NCI-H460 (cell line): Measurements from ENCODE around the gene SIRT3. TPM values are rescaled to one million over a fixed set of nuclear protein-coding genes. Genes with fewer than 3 reads are reported as not detected.

Experiments used
- DNase-seq: peaks from one replicate; pipeline ENCODE4 v3.0.0-alpha.2; 2016; ENCODE audit warnings: low read depth; ENCODE audit errors: extremely low read depth
- total RNA-seq: library from RNA; depleted of rRNA; stranded (reverse); fragments of >200 nt; shearing (Covaris generic); gene quantifications from 2 replicates; pipeline ENCODE4 v1.2.3, GENCODE V29; 2014

SIRT3 gene
- total RNA-seq, 1 experiment from 2014 or later, result 11.0 TPM

DNA sequence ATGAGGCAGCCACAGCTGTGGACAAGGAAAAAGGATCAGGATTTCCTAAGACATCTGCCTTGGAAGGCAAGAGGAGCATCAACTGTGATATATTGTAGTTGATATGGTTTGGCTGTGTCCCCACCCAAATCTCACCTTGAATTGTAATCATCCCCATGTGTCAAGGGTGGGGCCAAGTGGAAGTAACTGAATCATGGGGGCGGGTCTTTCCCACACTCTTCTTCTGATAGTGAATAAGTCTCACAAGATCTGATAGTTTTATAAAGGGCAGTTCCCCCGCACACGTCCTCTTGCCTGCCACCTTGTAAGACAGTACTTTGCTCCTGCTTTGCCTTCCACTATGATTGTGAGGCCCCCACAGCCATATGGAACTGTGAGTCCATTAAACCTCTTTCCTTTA, 18.4 kb downstream of the SIRT3 start:
- no peak for DNase-seq

DNA sequence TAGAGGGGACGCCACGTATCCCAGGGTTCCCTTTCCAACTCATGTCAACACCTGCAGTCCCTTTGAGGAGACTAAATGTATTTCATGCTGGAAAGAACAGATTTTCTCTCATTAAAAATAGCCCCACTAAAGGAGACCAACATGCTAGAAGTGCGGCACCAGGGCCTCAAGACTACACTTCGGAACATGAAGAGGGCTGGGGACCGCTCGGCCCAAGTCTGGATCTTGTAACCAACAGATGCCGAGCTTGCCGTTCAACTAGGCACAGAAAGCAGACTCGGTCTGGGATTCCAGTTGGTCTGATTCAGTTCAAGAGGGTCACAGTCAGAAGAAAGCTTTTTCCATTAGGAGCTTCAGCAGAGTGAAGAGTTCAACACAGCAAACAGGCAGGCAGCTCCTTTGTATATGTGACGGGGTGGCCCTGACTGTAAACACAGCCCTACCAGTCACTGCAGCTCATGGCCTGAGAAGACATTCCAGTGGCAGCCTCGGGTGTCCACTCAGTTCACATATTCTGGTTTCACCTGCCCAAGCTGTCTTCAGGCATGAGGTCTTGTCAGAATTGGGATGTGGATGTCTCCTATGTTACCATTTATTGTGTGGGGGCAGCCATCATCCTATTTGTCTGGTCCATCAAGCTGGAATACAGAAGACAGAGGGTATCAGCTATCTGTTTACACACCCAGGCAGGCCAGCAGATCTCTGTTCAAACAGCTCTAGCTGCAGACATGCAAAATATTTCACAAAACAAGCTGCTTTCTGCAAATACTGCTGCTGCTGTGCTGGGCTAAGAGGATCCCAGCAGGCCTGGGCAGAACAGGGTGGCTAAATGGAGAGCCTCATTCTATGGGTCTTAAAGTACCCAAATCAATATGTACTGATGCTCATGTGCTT, 19.8 kb downstream of the SIRT3 start:
- DNase-seq, result no peak

DNA sequence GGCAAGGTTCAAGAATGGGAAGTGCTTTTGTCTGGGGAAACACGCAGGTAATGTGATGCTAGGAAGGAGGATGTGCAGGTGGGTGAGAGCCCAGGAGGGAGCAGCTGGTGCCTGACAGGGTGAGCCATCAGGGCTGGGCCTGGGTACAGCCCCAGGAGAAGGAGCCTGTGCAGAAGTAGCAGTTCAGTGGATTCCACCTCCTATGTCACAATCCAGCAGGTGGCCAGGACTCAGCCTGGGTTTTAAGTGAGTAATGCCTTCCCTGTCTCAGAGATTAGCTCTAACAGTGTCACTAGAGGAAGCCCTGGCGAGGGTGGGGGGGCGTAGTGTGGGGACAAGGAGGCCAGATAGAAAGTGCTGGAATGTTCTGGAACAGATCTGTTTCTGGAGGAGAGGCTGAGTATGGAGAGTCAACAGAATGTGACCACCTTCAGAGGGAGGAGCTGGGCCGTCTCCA, 20.5 kb downstream of the SIRT3 start:
- DNase-seq, result no peak

DNA sequence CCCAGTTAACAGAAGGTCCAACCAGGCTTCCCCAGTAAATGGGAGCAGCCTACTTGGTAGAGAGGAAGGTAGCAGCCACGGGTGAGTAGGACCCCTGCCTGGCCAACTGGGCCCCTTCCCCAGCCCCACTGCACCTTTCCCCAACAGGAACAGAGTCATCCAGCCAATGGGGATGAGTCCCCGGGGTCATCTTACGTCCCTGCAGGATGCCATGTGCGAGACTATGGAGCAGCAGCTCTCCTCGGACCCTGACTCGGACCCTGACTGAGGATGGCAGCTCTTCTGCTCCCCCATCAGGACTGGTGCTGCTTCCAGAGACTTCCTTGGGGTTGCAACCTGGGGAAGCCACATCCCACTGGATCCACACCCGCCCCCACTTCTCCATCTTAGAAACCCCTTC, 22.1 kb downstream of the SIRT3 start:
- no peak for DNase-seq

DNA sequence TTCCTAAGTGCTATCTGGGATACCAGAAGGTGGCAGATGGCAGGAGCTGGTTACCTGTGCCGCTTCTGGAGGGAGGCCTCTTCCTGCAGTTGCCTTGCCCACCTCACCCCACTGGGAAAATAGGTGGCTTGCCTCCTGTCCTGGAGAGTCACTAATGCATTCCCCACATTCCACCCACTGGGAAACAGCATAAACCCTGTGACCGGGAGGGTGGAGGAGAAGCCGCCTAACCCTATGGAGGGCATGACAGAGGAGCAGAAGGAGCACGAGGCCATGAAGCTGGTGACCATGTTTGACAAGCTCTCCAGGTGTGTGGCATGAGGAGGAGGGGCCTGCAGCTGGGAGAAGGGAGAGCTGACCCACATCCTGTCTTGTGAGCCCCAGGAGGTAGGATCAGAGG, 23.0 kb downstream of the SIRT3 start:
- no peak for DNase-seq

DNA sequence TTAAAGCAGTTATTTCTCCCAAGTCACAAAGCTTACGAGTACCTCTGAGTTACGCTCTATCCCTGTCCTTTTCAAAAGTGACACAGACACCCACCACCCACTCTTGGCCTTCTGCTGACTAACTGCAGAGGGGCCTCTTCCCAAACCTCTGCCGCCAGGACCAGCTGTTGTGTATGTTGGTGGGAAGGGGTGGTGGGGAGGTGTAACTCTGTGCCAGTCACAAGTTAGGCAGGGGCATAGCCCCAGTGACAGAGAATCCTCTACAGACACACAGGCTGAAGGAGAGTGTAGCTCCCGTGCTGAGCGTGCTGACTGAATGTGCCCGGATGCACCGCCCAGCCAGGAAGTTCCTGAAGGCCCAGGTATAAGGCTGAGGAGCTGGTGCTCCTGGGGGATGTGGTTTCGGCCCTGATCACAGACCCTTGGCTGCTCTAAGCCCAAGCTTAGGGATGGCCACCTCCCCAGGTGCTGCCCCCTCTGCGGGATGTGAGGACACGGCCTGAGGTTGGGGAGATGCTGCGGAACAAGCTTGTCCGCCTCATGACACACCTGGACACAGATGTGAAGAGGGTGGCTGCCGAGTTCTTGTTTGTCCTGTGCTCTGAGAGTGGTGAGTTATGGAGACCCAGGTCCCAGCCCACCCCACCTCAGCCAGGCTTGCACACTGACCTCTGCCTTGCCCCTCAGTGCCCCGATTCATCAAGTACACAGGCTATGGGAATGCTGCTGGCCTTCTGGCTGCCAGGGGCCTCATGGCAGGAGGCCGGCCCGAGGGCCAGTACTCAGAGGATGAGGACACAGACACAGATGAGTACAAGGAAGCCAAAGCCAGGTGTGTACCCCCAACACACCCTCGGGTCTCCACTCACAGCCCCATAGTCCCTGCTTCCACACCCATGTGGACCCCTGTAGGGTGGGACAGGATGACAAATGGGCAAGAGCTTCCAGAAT, 23.7 kb downstream of the SIRT3 start:
- DNase-seq, result no peak

DNA sequence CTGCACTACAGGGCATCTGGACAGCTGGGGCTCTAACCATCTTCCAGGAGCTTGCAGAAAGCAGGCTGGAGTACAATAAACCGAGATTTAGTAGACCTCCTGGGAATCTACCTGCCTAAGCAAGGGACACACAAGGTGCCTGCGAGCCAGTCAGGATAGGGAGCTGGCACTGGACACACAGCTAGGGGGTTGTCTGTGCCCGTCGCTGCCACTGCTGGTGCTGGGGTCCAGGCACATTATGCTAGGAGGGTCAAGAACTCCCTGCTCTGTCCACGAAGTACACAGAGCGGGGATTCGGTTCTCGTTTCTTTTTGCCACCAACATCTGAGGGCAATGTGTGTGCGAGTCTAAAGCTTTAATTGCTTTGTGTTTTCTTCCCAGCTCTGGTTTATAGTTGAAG, 24.4 kb downstream of the SIRT3 start:
- DNase-seq, result no peak

DNA sequence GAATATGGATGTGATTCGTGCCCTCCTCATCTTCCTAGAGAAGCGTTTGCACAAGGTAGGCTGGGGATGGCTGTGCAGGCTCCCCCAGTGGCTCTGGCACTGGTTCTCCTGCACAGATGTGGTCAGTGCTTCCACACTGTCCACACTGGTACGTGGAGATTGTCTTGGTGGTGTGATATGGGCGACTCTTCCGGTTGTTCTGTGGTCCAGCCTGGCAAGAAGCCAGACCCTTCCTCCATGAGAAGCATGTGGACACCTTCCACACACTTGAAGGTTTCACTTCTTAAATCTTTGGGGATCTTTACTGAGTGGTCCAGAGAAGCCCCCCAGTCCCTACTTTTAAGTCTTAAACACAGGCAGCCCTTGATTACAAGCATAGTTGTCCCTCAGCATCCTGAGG, 24.8 kb downstream of the SIRT3 start:
- DNase-seq, result no peak

DNA sequence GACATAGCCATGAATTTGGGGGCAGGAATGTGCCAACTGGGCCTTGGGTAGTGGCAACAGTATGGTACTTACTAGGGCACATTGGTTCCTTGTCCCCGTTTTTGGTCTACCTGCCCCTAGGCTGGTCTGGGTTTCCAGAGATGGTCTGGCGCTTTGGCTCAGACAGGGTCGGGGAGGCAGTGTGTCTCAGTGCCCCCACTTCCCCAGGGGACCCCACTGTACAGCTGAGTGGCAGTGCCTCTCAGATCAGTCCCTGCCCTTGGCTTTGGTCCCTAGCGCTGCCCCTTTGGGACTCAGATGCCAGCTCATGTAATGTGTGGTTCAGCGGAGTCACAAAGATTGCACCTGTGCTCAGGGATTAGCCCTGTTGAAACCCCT, 25.4 kb downstream of the SIRT3 start:
- no peak for DNase-seq

DNA sequence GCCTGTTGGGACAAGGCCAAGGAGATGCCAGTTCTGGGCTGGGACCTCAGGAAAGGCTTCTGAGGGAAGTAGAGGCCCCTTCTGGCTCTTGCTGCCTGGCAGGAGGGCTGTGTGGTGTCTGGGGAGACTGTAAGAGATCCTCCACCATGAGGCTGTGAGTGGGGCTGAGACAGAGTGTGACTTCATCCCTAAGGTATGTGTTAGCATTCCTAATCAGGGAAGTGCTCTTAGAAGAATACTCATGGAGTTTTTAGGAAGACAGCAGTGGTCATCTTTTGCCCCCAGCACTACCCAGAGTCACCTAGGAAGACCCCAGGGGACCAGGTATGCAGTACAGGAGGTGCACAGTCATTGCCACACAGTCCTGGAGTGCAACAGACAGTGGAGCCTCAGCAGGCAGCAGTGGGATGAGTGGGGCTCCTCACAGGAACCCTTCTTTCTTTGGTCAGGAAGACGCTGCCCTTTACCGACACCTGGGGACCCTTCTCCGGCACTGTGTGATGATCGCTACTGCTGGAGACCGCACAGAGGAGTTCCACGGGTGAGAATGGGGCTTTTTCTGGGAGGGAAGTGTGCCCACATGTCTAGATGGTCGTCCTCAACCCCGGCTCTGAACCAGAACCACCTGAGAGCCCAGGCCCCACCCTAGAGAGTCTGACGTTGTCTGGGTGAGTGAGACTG, 25.9 kb downstream of the SIRT3 start:
- DNase-seq, result no peak

DNA sequence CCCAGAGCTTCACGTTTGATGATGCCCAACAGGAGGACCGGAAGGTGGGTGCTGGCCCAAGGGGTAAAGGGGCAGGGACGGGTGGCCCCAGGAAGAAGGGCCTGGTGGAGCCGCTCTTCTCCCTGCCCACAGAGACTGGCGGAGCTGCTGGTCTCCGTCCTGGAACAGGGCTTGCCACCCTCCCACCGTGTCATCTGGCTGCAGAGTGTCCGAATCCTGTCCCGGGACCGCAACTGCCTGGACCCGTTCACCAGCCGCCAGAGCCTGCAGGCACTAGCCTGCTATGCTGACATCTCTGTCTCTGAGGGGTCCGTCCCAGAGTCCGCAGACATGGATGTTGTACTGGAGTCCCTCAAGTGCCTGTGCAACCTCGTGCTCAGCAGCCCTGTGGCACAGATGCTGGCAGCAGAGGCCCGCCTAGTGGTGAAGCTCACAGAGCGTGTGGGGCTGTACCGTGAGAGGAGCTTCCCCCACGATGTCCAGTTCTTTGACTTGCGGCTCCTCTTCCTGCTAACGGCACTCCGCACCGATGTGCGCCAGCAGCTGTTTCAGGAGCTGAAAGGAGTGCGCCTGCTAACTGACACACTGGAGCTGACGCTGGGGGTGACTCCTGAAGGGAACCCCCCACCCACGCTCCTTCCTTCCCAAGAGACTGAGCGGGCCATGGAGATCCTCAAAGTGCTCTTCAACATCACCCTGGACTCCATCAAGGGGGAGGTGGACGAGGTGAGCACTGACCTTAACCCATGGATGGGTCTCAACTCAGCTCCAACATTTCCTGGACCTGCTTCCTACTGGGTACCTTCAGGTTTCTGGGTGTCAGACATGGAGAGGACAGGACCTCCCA, 26.6 kb downstream of the SIRT3 start:
- no peak for DNase-seq

DNA sequence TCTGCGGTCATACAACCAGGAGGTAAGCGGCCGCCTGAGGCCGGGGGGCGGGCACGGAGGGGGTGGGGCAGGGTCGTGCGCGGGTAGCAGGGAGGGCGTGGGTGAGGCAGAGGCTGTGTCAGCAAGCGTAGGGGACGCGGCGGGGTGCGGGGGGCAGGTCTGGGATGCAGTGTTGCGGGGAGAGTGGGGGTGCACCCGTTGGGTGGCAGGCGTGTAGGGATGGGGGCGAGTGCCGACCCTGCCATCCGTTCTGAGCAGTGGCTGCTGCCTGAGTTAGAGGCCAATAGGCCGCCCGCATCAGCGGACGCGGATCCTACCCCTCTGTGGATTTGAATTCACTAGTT, 27.3 kb downstream of the SIRT3 start:
- no peak for DNase-seq

DNA sequence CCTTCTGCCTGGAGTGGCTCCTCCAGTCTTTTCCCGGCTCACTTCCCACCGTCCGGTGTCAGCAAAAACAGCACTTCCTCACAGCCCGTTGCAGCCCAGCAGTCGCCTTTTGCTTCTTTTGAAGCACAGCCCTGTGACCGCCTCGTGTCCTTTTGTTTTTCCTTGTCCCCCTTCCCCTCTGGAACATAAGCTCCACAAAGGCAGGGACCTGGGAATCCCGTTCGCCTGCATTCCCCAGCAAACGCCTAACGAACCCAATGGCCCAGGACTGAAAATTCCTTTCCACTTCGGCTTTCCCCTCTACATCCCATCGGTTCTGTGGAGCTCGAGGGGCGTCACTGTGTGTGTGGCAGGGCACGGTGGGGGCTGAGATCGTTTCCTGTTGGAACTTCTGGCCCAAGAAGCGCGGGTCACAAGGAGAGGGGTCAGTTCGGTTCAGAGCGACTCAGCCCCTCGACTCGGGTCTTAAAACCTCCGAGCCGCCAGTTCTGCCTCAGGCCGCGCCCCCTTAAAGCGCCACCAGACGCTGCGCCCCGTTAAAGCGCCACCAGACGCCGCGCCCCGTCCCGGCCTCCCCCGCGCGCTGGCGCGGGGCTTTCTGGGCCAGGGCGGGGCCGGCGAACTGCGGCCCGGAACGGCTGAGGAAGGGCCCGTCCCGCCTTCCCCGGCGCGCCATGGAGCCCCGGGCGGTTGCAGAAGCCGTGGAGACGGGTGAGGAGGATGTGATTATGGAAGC, 27.8 kb downstream of the SIRT3 start:
- peak; percentile 38 for DNase-seq

DNA sequence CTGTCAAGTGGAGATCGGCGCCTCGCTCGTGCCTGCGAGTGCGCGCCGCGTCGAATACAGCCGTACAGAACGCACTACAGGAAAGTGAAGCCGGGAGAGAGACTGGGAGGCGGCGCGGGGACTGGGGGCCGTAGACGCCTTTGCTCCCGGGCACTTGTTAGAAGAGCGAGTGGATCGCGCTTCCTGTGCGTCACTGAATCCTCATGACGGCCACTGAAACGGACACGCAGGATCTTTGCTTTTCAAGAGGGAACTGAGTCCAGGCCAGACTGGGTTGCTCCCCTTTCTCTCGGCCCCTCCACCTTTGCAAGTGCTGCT, 28.3 kb downstream of the SIRT3 start:
- DNase-seq, result no peak

DNA sequence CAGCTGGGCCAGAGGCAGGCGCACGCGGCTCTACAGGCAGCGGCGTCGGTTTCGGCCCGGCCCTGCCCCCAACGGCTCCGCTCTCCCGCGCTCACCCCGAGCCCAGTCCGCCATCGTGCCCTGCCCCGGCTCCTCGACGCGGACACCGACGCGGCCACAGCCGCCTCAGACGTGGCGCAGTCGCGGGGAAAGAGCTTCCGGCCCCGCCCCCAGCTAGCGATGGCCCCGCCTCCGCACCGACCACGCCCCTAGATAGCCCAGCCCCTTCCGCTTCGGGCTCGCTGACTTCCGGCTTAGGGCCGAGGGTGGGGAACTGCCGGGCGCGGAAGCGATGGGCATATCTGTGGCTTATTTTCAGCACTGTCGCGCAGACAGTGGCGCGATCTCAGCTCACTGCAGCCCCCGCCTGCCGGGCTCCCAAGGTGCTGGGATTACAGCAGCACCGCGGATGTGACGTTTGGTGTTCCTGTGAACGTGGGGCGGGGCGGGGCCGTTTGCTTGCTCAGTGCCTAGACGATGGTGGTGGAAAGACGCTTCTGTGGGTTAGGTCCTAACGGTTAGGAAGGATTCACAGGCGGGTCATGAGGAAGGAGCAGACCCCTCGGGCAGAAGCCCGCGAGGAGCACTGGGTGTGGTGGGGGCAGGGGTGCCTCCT, 28.8 kb downstream of the SIRT3 start, which contains the start of the genes BET1L and RIC8A:
Gene BET1L, minus strand, starts transcription at position 192 of the 655 bp plus-strand sequence. Its CDS starts 78 bp downstream, at position 114.
Gene RIC8A, plus strand, starts transcription at position 501 of the 655 bp plus-strand sequence. CDS start 1,147 bp downstream, outside the sequence.
- peak; percentile 89 for DNase-seq

DNA sequence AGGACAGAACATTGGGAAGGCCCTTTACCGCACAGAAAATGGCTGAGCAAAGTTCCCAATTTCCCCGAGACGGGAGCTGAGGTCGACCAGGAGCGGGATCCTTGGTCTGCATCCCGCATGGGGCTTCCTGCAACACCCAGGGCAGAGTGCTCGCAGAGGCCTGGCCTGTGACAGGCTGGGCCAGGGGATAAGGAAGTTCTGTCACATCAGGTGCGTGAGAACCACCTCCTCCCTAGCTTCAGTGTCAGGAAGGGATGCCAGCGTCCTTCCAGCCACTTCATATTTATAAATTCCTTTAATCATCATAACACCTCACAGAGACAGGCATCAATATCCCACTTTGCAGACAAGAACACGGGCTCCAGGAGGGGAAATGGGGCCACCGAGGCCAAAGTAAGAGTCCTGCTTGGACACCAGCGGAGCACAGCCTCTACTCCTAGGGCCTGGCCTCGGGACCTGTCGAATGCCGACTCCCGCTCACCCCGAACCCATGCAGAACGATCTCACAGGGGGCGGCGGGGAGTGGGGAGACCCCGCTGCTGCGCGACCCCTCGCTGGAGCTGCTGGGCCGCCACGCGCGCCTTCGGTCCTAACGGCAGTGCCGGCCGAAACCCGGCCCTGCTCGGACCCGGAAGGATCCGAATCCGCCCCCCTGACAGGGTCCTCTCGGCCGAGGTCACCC, 29.5 kb downstream of the SIRT3 start:
- DNase-seq, result no peak

DNA sequence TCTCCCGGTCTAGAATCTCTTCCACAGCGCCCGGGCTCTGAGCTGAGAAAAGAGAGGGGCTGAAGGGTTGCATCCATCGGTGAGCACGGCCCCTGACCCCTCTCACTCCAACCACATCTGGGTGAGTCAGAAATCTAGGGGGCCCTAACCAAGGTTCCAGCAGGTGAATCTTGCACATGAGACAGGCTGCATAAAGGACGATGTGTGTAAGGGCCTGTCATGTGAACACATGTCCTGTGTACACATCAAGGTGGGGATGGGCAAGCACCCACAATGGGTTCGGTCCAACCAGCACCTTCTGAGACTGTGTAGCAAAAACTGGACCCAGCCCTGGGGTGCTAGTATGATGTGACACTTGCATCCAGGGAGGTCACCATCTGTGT, 30.1 kb downstream of the SIRT3 start:
- no peak for DNase-seq
